Smooth muscle cell (in vitro differentiated cells): ENCODE results near the gene HOXC11. TPM values are rescaled to one million over a fixed set of nuclear protein-coding genes. Genes with fewer than 3 reads are reported as not detected.

ENCODE experiments used
- DNase-seq: peaks from one replicate; lab custom pipeline; 2025; ENCODE audit not compliant: unreplicated experiment; lab: John Stamatoyannopoulos, UW
- H2AFZ ChIP-seq: fragments of 200-600 bp; sonication (generic); 2 replicates; pipeline ENCODE4 v1.6.0; 2016; ENCODE audit warnings: antibody characterized with exemption, low read depth, mild to moderate bottlenecking
- H3F3A ChIP-seq: fragments of 200-600 bp; sonication (generic); 2 replicates; pipeline ENCODE4 v1.6.0; 2017; ENCODE audit warnings: antibody characterized with exemption, low read depth
- H3K27ac ChIP-seq: fragments of 200-600 bp; sonication (generic); 2 replicates; pipeline ENCODE4 v1.5.1; 2016; ENCODE audit warnings: low read depth, mild to moderate bottlenecking
- H3K27me3 ChIP-seq: fragments of 200-600 bp; sonication (generic); 2 replicates; pipeline ENCODE4 v1.6.1; 2016; ENCODE audit warnings: low read depth, mild to moderate bottlenecking
- H3K36me3 ChIP-seq: fragments of 200-600 bp; sonication (generic); 2 replicates; pipeline ENCODE4 v1.5.1; 2016; ENCODE audit warnings: low read depth
- H3K4me1 ChIP-seq: fragments of 200-600 bp; sonication (generic); 2 replicates; pipeline ENCODE4 v1.5.1; 2016; ENCODE audit warnings: low read depth
- H3K4me2 ChIP-seq: fragments of 200-600 bp; sonication (generic); 2 replicates; pipeline ENCODE4 v1.6.0; 2016; ENCODE audit warnings: mild to moderate bottlenecking
- H3K4me3 ChIP-seq: fragments of 200-600 bp; sonication (generic); 2 replicates; pipeline ENCODE4 v1.5.1; 2016; ENCODE audit warnings: mild to moderate bottlenecking
- H3K79me2 ChIP-seq: fragments of 200-600 bp; sonication (generic); 2 replicates; pipeline ENCODE4 v1.6.0; 2016; ENCODE audit warnings: low read depth, mild to moderate bottlenecking
- H3K9ac ChIP-seq: fragments of 200-600 bp; sonication (generic); 2 replicates; pipeline ENCODE4 v1.6.0; 2016; ENCODE audit warnings: low read depth
- H3K9me3 ChIP-seq: fragments of 200-600 bp; sonication (generic); replicated peaks from 2 replicates; pipeline ENCODE4 v1.5.1; 2016; ENCODE audit warnings: low read depth
- H4K20me1 ChIP-seq: fragments of 200-600 bp; sonication (generic); 2 replicates; pipeline ENCODE4 v1.6.0; 2016; ENCODE audit warnings: low read depth
- WGBS: methylation state at CpG from one replicate; pipeline ENCODE4 v1.1.7; 2016; ENCODE audit warnings: low lambda C conversion rate; 5-methylcytosine and 5-hydroxymethylcytosine counted together
- polyA plus RNA-seq: library from polyadenylated mRNA; unstranded; fragments of >200 nt; fragmentation: Nextera tagmentation; extraction: Ambion mirVana; gene quantifications from 2 replicates; pipeline ENCODE4 v1.2.1, GENCODE V29; 2016
- total RNA-seq: library from RNA; depleted of rRNA; stranded (reverse); fragments of >200 nt; gene quantifications from 2 replicates; pipeline ENCODE4 v1.2.3, GENCODE V29; 2014
- TF ChIP-seq, protein P1 (sequence below): fragments of 200-600 bp; sonication (generic); IDR thresholded peaks from 2 replicates; pipeline ENCODE4 v1.5.1; 2017; ENCODE audit warnings: borderline replicate concordance, mild to moderate bottlenecking, antibody characterized with exemption; ENCODE audit not compliant: insufficient read depth, poor library complexity, severe bottlenecking

HOXC11 gene
- total and polyA plus RNA-seq, 2 experiments from 2014 or later, result 0.23 to 0.27 TPM

DNA sequence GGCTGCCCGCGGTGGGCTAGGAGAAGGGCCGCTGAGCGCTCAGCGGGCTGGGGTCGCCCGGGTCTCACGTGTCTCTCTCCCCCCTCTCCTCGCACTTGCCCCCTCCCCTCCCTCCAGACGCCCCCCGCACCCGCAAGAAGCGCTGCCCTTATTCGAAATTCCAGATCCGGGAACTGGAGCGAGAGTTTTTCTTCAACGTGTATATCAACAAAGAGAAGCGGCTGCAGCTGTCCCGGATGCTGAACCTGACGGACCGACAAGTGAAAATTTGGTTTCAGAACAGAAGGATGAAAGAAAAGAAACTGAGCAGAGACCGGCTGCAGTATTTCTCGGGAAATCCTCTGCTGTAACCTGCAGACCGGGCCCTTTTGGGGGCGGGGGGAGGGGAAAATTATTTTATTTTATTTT is 2.1 kb downstream of the HOXC11 start:
- H3K9ac ChIP-seq, result no peak overlapping the region
- no peaks in the 10 kb centered on the region for H3K9me3 ChIP-seq
- no peaks in the 10 kb centered on the region for H3K79me2 ChIP-seq
- no peaks in the 10 kb centered on the region for H3F3A ChIP-seq
- H3K4me3 ChIP-seq, result peak overlapping the region; percentile 35
- peaks cover 100% of the 10 kb centered on the region for H3K27me3 ChIP-seq
- H4K20me1 ChIP-seq, result no peaks in the 10 kb centered on the region
- H3K4me1 ChIP-seq, result peaks cover 4% of the 10 kb centered on the region
- no peak overlapping the region for H3K27ac ChIP-seq
- TF ChIP-seq, protein P1, sequence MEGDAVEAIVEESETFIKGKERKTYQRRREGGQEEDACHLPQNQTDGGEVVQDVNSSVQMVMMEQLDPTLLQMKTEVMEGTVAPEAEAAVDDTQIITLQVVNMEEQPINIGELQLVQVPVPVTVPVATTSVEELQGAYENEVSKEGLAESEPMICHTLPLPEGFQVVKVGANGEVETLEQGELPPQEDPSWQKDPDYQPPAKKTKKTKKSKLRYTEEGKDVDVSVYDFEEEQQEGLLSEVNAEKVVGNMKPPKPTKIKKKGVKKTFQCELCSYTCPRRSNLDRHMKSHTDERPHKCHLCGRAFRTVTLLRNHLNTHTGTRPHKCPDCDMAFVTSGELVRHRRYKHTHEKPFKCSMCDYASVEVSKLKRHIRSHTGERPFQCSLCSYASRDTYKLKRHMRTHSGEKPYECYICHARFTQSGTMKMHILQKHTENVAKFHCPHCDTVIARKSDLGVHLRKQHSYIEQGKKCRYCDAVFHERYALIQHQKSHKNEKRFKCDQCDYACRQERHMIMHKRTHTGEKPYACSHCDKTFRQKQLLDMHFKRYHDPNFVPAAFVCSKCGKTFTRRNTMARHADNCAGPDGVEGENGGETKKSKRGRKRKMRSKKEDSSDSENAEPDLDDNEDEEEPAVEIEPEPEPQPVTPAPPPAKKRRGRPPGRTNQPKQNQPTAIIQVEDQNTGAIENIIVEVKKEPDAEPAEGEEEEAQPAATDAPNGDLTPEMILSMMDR, result no peak
- peak overlapping the region; percentile 82 for H3K4me2 ChIP-seq
- WGBS, result 5% methylated on average over 12 of the region's 25 CpGs
- no peak for DNase-seq
- no peaks in the 10 kb centered on the region for H3K36me3 ChIP-seq
- no peak overlapping the region for H2AFZ ChIP-seq

DNA sequence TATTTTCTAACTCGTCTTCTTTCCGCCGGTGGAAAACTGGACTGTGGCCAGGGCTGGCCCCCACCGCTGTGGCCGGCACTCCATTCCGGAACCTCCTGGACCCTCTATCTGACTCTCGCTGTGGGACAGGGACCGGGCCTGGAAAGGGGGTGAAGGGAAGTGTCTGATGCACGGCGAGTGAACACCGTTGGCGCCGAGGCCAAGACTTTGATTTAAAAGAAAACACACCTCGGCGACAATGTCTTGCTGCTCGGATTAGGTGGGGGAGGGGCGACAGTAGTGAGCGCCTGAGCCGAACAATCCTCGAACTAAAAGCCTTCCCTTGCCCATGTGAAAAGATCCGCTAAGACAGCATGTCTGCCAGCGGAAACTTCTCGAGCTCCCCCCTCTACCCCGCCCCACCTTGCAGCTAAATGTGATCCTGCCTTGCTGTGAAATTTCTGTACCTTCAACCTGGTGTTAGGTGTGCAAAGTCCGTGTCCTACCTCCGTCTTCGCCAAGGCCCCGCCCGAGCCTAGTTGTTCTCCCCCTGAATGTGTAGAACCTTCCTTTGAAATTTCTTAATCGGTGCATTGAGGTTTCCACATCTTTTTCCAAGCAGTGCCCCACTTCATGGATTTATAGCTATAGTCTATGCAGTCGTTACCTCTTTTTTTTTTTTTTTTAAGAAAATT is 2.7 kb downstream of the HOXC11 start:
- Histone ChIP-seq H3K4me3 (peak overlapping the region; percentile 35), H3F3A (no peaks in the 10 kb centered on the region), H3K9me3 (no peaks in the 10 kb centered on the region), H3K9ac (no peak overlapping the region), H4K20me1 (no peaks in the 10 kb centered on the region), H3K27ac (no peak overlapping the region), H3K4me2 (peak overlapping the region; percentile 82), H3K36me3 (no peaks in the 10 kb centered on the region), H3K27me3 (peaks cover 100% of the 10 kb centered on the region), H3K4me1 (peaks cover 4% of the 10 kb centered on the region), H3K79me2 (no peaks in the 10 kb centered on the region), H2AFZ (no peak overlapping the region)
- 10% methylated on average over 31 of the region's 31 CpGs for WGBS
- DNase-seq, result no peak
- TF ChIP-seq, protein P1, result no peak

DNA sequence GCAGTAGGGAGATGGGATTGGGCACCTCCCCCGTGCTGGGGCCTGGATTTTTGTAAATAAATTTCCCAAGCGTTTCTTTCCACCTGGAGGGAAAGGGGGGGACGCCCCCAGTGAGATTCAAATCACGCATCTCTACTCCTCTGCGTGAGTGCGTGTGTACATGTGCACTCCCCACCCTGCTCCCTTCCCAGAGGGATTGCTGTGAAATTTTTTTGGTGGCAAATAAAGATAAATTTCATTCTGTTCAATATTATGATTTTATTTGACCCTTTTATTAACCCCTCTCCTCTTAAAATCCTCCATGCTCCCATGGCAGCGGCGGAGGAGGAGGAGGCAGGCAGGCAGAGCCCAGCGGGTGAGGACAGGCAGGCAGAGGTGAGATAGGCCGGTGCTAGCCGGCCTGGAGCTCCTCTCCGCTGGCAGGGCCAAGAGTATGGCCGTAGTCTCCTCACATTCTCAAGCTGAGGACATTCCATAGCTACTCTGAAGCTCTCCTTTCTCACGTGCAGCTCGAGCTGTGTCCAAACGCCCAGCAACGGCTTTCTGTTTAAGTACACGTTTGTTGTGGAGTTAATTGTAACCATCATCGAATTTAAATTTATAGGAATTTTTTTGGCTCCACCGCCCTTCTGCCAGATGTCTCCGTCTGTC is 3.4 kb downstream of the HOXC11 start:
- H3K9ac ChIP-seq, result no peak overlapping the region
- no peak overlapping the region for H3K4me3 ChIP-seq
- H3K4me1 ChIP-seq, result peaks cover 4% of the 10 kb centered on the region
- peaks cover 100% of the 10 kb centered on the region for H3K27me3 ChIP-seq
- 21% methylated on average over 21 of the region's 21 CpGs for WGBS
- H3K9me3 ChIP-seq, result no peaks in the 10 kb centered on the region
- H2AFZ ChIP-seq, result no peak overlapping the region
- H3K27ac ChIP-seq, result no peak overlapping the region
- TF ChIP-seq, protein P1, result no peak
- no peak for DNase-seq
- no peaks in the 10 kb centered on the region for H4K20me1 ChIP-seq
- H3F3A ChIP-seq, result no peaks in the 10 kb centered on the region
- no peak overlapping the region for H3K4me2 ChIP-seq
- no peaks in the 10 kb centered on the region for H3K79me2 ChIP-seq
- no peaks in the 10 kb centered on the region for H3K36me3 ChIP-seq
